ENCODE measurements around the gene CAPN15.

DNA sequence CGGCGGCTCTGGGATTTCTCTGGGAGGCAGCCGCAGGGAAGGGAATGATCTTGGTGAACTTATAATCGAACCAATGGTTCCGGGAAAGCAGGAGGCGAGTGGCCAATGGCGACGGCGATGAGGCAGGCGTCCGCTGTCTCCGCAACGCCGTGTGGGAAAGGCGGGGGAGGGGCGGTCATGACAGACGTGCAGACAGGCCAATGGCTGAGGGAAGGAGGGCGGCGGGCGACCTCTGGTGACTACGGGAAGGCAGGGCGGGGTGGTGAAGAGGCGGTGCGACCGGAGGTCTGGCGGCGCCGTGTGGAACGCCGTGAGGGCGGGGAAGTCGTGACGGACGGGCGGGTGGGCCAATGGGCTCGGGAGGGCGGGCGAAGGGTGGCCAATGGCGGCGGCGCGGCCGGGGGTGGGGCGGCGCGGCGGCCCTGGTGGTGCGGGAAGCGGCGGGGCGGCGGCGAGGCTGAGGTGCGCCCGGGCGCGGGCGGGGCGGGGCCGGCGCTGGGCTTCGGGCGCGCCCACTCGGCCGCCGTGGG, 62.2 kb downstream of the CAPN15 start, which contains the start of gene RAB40C:
- TF ChIP-seq, protein P1, sequence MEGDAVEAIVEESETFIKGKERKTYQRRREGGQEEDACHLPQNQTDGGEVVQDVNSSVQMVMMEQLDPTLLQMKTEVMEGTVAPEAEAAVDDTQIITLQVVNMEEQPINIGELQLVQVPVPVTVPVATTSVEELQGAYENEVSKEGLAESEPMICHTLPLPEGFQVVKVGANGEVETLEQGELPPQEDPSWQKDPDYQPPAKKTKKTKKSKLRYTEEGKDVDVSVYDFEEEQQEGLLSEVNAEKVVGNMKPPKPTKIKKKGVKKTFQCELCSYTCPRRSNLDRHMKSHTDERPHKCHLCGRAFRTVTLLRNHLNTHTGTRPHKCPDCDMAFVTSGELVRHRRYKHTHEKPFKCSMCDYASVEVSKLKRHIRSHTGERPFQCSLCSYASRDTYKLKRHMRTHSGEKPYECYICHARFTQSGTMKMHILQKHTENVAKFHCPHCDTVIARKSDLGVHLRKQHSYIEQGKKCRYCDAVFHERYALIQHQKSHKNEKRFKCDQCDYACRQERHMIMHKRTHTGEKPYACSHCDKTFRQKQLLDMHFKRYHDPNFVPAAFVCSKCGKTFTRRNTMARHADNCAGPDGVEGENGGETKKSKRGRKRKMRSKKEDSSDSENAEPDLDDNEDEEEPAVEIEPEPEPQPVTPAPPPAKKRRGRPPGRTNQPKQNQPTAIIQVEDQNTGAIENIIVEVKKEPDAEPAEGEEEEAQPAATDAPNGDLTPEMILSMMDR (IDR thresholded peaks at IDR 0.05 in 4 of 5, conservative IDR thresholded peaks at IDR 0.05 in 1 of 5): no peak
- no peak for TF ChIP-seq POLR2A (IDR thresholded peaks at IDR 0.05)
